SK-N-SH treated with all-trans-retinoic acid at 6 μM for 48 hours (cell line): ENCODE measurements around the gene SLC35B1.

Source experiments
- ATAC-seq: fragments of 200-7000 bp; cut with Tn5 transposase; 3 replicates; pipeline ENCODE4 v1.9.1; 2020; ENCODE audit warnings: mild to moderate bottlenecking, moderate library complexity
- GLIS3 ChIP-seq: fragments of 250-450 bp; sonication (Bioruptor Pico); IDR thresholded peaks from 2 replicates; pipeline ENCODE4 v1.5.0; 2020; ENCODE audit warnings: mild to moderate bottlenecking, moderate library complexity
- PPARA ChIP-seq: fragments of 250-450 bp; sonication (Bioruptor Pico); IDR thresholded peaks from 2 replicates; pipeline ENCODE4 v1.5.0; 2020; ENCODE audit warnings: mild to moderate bottlenecking, borderline replicate concordance
- RARB ChIP-seq: fragments of 250-450 bp; sonication (Bioruptor Pico); IDR thresholded peaks from 2 replicates; pipeline ENCODE4 v1.8.0; 2021; ENCODE audit warnings: mild to moderate bottlenecking, moderate library complexity
- TOX ChIP-seq: fragments of 250-450 bp; sonication (Bioruptor Pico); IDR thresholded peaks from 2 replicates; pipeline ENCODE4 v1.8.0; 2021; ENCODE audit warnings: mild to moderate bottlenecking, moderate library complexity, borderline replicate concordance
- ZFP3 ChIP-seq: fragments of 250-450 bp; sonication (Bioruptor Pico); IDR thresholded peaks from 2 replicates; pipeline ENCODE4 v1.5.0; 2020; ENCODE audit warnings: mild to moderate bottlenecking, moderate library complexity
- ZNF70 ChIP-seq: fragments of 450-650 bp; formaldehyde crosslinking; IDR thresholded peaks from 2 replicates; pipeline ENCODE4 v1.5.0; 2020; ENCODE audit warnings: mild to moderate bottlenecking, moderate library complexity
- ZNF8 ChIP-seq: fragments of 450-650 bp; formaldehyde crosslinking; IDR thresholded peaks from 2 replicates; pipeline ENCODE4 v1.5.0; 2020; ENCODE audit warnings: mild to moderate bottlenecking, moderate library complexity
- TF ChIP-seq, protein P1 (sequence below): fragments of 250-450 bp; sonication (Bioruptor Pico); IDR thresholded peaks from 2 replicates; pipeline ENCODE4 v1.8.0; 2020; ENCODE audit warnings: mild to moderate bottlenecking, moderate library complexity, borderline replicate concordance
- TF ChIP-seq, protein P2 (sequence below): fragments of 250-450 bp; sonication (Bioruptor Pico); IDR thresholded peaks from 2 replicates; pipeline ENCODE4 v1.5.1; 2021; ENCODE audit warnings: mild to moderate bottlenecking, moderate library complexity
- TF ChIP-seq, protein P3 (sequence below): fragments of 250-450 bp; sonication (Bioruptor Pico); IDR thresholded peaks from 2 replicates; pipeline ENCODE4 v1.5.0; 2020; ENCODE audit warnings: mild to moderate bottlenecking, moderate library complexity
- TF ChIP-seq, protein P4 (sequence below): fragments of 250-450 bp; sonication (Bioruptor Pico); IDR thresholded peaks from 2 replicates; pipeline ENCODE4 v1.8.0; 2021; ENCODE audit warnings: low read depth, mild to moderate bottlenecking, moderate library complexity, borderline replicate concordance
- TF ChIP-seq, protein P5 (sequence below): fragments of 250-450 bp; sonication (Bioruptor Pico); IDR thresholded peaks from 2 replicates; pipeline ENCODE4 v1.5.1; 2020; ENCODE audit warnings: low read depth, mild to moderate bottlenecking, moderate library complexity

SLC35B1 gene

DNA sequence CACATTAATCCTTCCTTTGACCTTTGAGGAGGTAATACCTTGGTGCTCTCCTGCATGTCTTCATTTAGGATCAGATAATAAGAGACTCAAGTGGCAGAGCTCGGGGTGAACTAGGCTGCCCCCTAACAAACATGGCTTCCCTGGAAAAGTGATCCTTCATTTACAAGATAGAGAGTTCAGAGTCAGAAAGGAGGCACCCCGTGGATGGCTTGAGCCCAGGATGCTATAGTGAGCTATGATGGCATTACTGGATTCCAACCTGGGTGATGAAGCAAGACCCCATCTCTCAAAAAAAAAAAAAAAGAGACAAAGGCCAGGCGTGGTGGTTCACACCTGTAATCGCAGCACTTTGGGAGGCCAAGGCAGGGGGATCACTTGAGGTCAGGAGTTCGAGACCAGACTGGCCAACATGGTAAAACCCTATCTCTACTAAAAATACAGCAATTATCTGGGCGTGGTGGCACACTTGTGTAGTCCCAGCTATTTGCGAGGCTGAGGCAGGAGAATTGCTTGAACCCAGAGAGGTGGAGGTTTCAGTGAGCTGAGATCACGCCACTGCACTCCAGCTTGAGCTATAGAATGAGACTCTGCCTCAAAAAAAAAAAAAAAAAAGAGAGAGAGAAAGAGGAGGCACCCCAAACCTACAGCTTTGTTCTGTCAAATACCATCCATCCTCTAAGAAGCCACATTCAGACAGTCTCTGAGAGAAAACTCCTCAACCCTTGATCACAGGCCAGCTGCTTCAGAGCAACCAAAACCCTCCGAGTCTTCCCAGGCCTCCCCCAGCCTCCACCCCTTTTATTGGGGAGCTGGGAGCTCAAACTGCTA lies 48.8 kb upstream of the SLC35B1 start (continued):
- TF ChIP-seq, protein P1, sequence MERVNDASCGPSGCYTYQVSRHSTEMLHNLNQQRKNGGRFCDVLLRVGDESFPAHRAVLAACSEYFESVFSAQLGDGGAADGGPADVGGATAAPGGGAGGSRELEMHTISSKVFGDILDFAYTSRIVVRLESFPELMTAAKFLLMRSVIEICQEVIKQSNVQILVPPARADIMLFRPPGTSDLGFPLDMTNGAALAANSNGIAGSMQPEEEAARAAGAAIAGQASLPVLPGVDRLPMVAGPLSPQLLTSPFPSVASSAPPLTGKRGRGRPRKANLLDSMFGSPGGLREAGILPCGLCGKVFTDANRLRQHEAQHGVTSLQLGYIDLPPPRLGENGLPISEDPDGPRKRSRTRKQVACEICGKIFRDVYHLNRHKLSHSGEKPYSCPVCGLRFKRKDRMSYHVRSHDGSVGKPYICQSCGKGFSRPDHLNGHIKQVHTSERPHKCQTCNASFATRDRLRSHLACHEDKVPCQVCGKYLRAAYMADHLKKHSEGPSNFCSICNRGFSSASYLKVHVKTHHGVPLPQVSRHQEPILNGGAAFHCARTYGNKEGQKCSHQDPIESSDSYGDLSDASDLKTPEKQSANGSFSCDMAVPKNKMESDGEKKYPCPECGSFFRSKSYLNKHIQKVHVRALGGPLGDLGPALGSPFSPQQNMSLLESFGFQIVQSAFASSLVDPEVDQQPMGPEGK (CRISPR knock-in tag): no peak

DNA sequence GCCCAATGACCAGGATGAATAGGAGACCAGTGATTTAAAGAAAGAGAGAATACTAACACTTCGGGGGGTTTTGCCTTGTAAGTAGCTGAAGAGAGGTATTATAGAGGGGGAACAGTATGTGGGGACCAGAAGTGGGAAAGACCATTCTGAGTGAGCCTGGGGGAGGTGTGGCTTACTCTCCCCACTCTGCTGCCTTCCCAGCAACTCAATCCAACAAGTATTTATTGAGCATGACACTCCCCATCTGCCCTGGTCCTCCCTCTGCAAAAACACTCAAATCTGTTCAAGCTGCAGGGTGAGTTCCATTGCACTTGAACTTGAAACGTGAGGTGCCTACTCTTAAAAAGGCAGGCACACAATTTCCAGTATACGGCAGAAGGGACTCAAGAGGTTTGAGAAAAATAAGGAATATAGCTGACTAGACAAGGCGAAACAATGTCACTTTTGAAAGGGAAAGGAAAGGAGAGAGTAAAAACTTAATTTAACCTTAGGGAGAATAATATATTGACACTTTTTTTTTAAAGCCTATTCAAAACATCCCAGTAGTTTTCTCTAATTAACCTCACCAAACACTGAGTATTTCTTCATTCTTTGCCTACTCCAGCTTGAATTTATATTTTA lies 48.0 kb upstream of the SLC35B1 start:
- TF ChIP-seq, protein P2, sequence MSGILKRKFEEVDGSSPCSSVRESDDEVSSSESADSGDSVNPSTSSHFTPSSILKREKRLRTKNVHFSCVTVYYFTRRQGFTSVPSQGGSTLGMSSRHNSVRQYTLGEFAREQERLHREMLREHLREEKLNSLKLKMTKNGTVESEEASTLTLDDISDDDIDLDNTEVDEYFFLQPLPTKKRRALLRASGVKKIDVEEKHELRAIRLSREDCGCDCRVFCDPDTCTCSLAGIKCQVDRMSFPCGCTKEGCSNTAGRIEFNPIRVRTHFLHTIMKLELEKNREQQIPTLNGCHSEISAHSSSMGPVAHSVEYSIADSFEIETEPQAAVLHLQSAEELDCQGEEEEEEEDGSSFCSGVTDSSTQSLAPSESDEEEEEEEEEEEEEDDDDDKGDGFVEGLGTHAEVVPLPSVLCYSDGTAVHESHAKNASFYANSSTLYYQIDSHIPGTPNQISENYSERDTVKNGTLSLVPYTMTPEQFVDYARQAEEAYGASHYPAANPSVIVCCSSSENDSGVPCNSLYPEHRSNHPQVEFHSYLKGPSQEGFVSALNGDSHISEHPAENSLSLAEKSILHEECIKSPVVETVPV (CRISPR knock-in tag): no peak
- TF ChIP-seq, protein P3, sequence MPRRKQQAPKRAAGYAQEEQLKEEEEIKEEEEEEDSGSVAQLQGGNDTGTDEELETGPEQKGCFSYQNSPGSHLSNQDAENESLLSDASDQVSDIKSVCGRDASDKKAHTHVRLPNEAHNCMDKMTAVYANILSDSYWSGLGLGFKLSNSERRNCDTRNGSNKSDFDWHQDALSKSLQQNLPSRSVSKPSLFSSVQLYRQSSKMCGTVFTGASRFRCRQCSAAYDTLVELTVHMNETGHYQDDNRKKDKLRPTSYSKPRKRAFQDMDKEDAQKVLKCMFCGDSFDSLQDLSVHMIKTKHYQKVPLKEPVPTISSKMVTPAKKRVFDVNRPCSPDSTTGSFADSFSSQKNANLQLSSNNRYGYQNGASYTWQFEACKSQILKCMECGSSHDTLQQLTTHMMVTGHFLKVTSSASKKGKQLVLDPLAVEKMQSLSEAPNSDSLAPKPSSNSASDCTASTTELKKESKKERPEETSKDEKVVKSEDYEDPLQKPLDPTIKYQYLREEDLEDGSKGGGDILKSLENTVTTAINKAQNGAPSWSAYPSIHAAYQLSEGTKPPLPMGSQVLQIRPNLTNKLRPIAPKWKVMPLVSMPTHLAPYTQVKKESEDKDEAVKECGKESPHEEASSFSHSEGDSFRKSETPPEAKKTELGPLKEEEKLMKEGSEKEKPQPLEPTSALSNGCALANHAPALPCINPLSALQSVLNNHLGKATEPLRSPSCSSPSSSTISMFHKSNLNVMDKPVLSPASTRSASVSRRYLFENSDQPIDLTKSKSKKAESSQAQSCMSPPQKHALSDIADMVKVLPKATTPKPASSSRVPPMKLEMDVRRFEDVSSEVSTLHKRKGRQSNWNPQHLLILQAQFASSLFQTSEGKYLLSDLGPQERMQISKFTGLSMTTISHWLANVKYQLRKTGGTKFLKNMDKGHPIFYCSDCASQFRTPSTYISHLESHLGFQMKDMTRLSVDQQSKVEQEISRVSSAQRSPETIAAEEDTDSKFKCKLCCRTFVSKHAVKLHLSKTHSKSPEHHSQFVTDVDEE (CRISPR knock-in tag): no peak
- TF ChIP-seq, protein P1 (CRISPR knock-in tag): no peak
- no peak for ATAC-seq

DNA sequence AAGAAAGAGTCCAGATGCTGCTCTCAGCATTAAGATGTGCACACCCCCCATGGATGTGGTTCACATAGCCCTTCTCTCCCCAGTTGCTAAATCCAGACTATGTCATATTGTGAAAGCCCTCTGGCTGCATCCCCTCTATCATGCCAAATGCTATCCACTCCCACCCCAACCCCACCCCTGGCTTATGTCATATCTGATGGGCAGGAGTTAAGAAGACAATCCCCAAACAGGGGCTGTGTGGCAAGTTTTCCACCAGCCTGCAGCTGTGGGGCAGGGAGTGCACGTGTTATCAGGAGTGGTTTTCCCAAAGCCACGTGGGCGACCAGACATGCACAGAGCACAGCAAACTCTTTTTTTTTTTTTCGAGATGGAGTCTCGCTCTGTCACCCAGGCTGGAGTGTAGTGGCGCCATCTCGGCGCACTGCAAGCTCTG lies 46.2 kb upstream of the SLC35B1 start:
- ATAC-seq: no peak
- TF ChIP-seq TOX (CRISPR knock-in tag) (no peak), ZNF8 (CRISPR knock-in tag) (no peak), ZNF70 (CRISPR knock-in tag) (no peak), PPARA (CRISPR knock-in tag) (no peak), ZFP3 (CRISPR knock-in tag) (no peak), GLIS3 (CRISPR knock-in tag) (no peak), RARB (CRISPR knock-in tag) (no peak)
- TF ChIP-seq, protein P4, sequence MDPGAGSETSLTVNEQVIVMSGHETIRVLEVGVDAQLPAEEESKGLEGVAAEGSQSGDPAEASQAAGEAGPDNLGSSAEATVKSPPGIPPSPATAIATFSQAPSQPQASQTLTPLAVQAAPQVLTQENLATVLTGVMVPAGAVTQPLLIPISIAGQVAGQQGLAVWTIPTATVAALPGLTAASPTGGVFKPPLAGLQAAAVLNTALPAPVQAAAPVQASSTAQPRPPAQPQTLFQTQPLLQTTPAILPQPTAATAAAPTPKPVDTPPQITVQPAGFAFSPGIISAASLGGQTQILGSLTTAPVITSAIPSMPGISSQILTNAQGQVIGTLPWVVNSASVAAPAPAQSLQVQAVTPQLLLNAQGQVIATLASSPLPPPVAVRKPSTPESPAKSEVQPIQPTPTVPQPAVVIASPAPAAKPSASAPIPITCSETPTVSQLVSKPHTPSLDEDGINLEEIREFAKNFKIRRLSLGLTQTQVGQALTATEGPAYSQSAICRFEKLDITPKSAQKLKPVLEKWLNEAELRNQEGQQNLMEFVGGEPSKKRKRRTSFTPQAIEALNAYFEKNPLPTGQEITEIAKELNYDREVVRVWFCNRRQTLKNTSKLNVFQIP: no peak
- TF ChIP-seq, protein P5, sequence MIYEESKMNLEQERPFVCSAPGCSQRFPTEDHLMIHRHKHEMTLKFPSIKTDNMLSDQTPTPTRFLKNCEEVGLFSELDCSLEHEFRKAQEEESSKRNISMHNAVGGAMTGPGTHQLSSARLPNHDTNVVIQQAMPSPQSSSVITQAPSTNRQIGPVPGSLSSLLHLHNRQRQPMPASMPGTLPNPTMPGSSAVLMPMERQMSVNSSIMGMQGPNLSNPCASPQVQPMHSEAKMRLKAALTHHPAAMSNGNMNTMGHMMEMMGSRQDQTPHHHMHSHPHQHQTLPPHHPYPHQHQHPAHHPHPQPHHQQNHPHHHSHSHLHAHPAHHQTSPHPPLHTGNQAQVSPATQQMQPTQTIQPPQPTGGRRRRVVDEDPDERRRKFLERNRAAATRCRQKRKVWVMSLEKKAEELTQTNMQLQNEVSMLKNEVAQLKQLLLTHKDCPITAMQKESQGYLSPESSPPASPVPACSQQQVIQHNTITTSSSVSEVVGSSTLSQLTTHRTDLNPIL (CRISPR knock-in tag): no peak
- TF ChIP-seq, protein P2 (CRISPR knock-in tag): no peak
